Spleen (tissue), 11 donors: Measurements from ENCODE around the gene ARFGEF2. TPM values are rescaled to one million over a fixed set of nuclear protein-coding genes. Genes with fewer than 3 reads are reported as not detected.
A peak's percentile ranks its signal among the peaks of the same experiment; 100 is the strongest.

ENCODE experiments used
- DNase-seq: peaks from one replicate; pipeline ENCODE4 v3.0.0-alpha.2; 2020
- H3K27ac ChIP-seq, 8 donors: fragments of 200-600 bp; sonication (generic) in 7 of 8; 1 replicate in 4 of 8; 2 replicates in 4 of 8; pipeline versions ENCODE4 v1.5.0 to v1.8.0; 2016 to 2021; ENCODE audit warnings: inconsistent platforms in 4 of 8, mild to moderate bottlenecking in 4 of 8, moderate library complexity in 1 of 8
- H3K27me3 ChIP-seq, 7 donors: fragments of 200-600 bp; sonication (generic) in 6 of 7; replicated peaks in 1 of 7; 1 replicate in 4 of 7; 2 replicates in 3 of 7; pipeline versions ENCODE4 v1.5.0 to v1.8.0; 2016 to 2021; ENCODE audit warnings: inconsistent platforms in 3 of 7, mild to moderate bottlenecking in 1 of 7
- H3K36me3 ChIP-seq, 6 donors: fragments of 200-600 bp; sonication (generic) in 5 of 6; 1 replicate in 4 of 6; 2 replicates in 2 of 6; pipeline versions ENCODE4 v1.5.0 to v1.8.0; 2016 to 2021; ENCODE audit warnings: inconsistent platforms in 2 of 6
- H3K4me1 ChIP-seq, 6 donors: fragments of 200-600 bp; sonication (generic) in 5 of 6; 1 replicate in 3 of 6; 2 replicates in 3 of 6; pipeline versions ENCODE4 v1.5.0 to v1.8.0; 2016 to 2021; ENCODE audit warnings: inconsistent platforms in 3 of 6
- H3K4me3 ChIP-seq, 8 donors: fragments of 200-600 bp; sonication (generic) in 7 of 8; 1 replicate in 4 of 8; 2 replicates in 4 of 8; pipeline versions ENCODE4 v1.5.0 to v1.8.0; 2016 to 2021; ENCODE audit warnings: inconsistent platforms in 4 of 8, mild to moderate bottlenecking in 4 of 8, moderate library complexity in 2 of 8
- H3K9me3 ChIP-seq, 8 donors: fragments of 200-600 bp; sonication (generic) in 7 of 8; 1 replicate in 4 of 8; 2 replicates in 4 of 8; pipeline versions ENCODE4 v1.5.0 to v1.8.0; 2016 to 2021; ENCODE audit warnings: inconsistent platforms in 4 of 8
- POLR2A ChIP-seq, 3 donors: fragments of 450-650 bp; IDR thresholded peaks; one replicate each; pipeline ENCODE4 v1.5.1; 2017; ENCODE audit warnings: antibody characterized with exemption in 3 of 3, mild to moderate bottlenecking in 1 of 3
- POLR2AphosphoS5 ChIP-seq, 3 donors: sonication (generic); formaldehyde crosslinking; IDR thresholded peaks; one replicate each; pipeline ENCODE4 v1.5.1; 2017; ENCODE audit warnings: antibody characterized with exemption in 3 of 3
- WGBS, 5 donors: extraction: QIAGEN DNeasy Blood & Tissue Kit in 3 of 5; methylation state at CpG; one replicate each; pipeline versions ENCODE4 v1.1.5 to v1.1.7; 2013 to 2018; 5-methylcytosine and 5-hydroxymethylcytosine counted together
- intact Hi-C: fragments of 100-400 bp; cut with DNase I; formaldehyde crosslinking; loops from one replicate; pipeline ENCODE4 v1.15.0; 2023; ENCODE audit warnings: low total_unique reads
- polyA plus RNA-seq, 3 donors: library from polyadenylated mRNA; stranded (reverse); fragments of 200-250 nt; gene quantifications; one replicate each; pipeline ENCODE4 v1.2.1, GENCODE V29; 2013
- total RNA-seq, 7 donors: library from RNA; depleted of rRNA in 3 of 7; stranded (reverse); fragments of >200 nt in 3 of 7; fragmentation: NEBNext Ultra II Directional in 4 of 7; extraction: Animal tissue kit (Norgen Biotek cat#: 25700) in 4 of 7; gene quantifications; one replicate each; pipeline versions ENCODE4 v1.1.0 to v1.2.1, GENCODE V29; 2016 to 2021
- TF ChIP-seq, protein P1 (sequence below), 11 experiments: fragments of 200-600 bp in 7 of 11; fragments of 450-650 bp in 4 of 11; sonication (generic) in 4 of 11; IDR thresholded peaks in 8 of 11; conservative IDR thresholded peaks in 3 of 11; 1 replicate in 7 of 11; 2 replicates in 4 of 11; pipeline versions ENCODE4 v1.4.0 to v1.8.0; 2016 to 2021; ENCODE audit warnings: antibody characterized with exemption in 11 of 11, inconsistent platforms in 4 of 11, mild to moderate bottlenecking in 1 of 11
- donor health status: healthy with polysubstance abuse.
- donor health status: DM: no; HTN: no; CAD: no; lungs with moderate emphysema.
- donor health status: DM: no; HTN: no; CAD: no.
- donor health status: Bipolar disorder and iron deficiency.
- donor health status: healthy.
- donor health status: DM: no; HTN: no; CAD: no.
- donor health status: DM: yes; HTN: yes; CAD: no.

Gene ARFGEF2
- total and polyA plus RNA-seq, 10 donors: 6.7 to 44.4 (median 40.8) TPM

DNA sequence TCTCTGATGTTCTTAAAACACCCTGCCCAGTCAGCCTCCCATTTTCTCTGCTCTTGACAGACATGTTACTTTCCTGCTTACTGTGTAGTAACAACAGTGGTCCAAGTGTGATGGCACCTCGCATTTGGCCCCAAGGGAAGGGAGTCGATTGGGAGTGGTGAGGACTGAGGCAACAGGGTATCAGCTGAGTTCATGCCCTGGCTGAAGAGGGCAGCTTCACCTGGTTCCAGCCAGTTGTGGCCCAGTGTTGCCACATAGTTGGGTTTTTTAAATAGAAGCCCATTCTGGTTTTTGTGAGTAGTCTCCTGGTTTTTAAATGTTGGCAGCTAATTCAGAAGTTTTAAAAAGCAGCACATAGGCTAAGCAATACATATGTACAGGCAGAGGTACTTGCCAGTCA, 37.2 kb downstream of the ARFGEF2 start:
- peaks cover 0 to 20% (median 0%) of the 10 kb centered on the region in 6 donors for H3K4me1 ChIP-seq
- intact Hi-C loops: no loop called here
- WGBS, 5 donors: 92 to 100% (median 97%) methylated on average over 2 of the region's 2 CpGs
- no peaks in the 10 kb centered on the region for H3K9me3 ChIP-seq
- no peak for DNase-seq
- TF ChIP-seq POLR2AphosphoS5 (IDR thresholded peaks at IDR 0.05) (no peak), POLR2A (IDR thresholded peaks at IDR 0.05) (no peak)
- TF ChIP-seq, protein P1, sequence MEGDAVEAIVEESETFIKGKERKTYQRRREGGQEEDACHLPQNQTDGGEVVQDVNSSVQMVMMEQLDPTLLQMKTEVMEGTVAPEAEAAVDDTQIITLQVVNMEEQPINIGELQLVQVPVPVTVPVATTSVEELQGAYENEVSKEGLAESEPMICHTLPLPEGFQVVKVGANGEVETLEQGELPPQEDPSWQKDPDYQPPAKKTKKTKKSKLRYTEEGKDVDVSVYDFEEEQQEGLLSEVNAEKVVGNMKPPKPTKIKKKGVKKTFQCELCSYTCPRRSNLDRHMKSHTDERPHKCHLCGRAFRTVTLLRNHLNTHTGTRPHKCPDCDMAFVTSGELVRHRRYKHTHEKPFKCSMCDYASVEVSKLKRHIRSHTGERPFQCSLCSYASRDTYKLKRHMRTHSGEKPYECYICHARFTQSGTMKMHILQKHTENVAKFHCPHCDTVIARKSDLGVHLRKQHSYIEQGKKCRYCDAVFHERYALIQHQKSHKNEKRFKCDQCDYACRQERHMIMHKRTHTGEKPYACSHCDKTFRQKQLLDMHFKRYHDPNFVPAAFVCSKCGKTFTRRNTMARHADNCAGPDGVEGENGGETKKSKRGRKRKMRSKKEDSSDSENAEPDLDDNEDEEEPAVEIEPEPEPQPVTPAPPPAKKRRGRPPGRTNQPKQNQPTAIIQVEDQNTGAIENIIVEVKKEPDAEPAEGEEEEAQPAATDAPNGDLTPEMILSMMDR (IDR thresholded peaks at IDR 0.05 in 8 of 11, conservative IDR thresholded peaks at IDR 0.05 in 3 of 11): no peak
- H3K36me3 ChIP-seq: peaks cover 0 to 100% (median 65%) of the 10 kb centered on the region in 6 donors
- H3K4me3 ChIP-seq: no peak overlapping the region
- no peak overlapping the region for H3K27ac ChIP-seq
- H3K27me3 ChIP-seq: no peaks in the 10 kb centered on the region

DNA sequence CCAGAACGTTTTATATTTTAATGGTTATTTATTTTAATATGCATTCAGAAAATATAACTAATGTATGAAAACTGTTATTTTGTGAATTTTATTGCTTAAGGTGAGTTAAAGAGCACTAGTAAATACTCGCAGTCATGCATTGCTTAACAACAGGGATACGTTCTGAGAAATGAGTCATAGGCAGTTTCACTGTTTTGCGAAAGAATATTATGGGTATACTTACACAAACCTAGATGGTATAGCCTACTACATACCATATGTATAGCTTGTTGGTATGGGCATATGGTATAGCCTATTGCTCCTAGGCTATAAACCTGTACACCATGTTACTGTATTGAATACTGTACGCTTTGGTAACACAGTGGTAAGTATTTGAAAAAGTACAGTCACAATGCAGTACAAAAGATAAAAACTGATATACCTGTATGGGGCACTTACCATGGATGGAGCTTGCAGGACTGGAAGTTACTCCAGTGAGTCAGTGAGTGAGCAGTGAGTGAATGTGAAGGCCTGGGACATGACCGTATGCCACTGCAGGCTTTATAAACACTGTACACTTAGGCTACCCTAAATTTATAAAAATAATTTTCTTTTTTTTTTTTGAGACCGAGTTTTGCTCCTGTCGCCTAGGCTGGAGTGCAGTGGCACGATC, 38.5 kb downstream of the ARFGEF2 start:
- intact Hi-C loops: no loop called here
- TF ChIP-seq POLR2AphosphoS5 (IDR thresholded peaks at IDR 0.05) (no peak), POLR2A (IDR thresholded peaks at IDR 0.05) (no peak)
- TF ChIP-seq, protein P1 (IDR thresholded peaks at IDR 0.05 in 8 of 11, conservative IDR thresholded peaks at IDR 0.05 in 3 of 11): no peak
- WGBS, 5 donors: 88 to 93% (median 89%) methylated on average over 9 of the region's 9 CpGs
- Histone ChIP-seq H3K9me3 (no peaks in the 10 kb centered on the region), H3K27me3 (no peaks in the 10 kb centered on the region), H3K36me3 (peaks cover 0 to 100% (median 60%) of the 10 kb centered on the region in 6 donors), H3K27ac (no peak overlapping the region), H3K4me3 (no peak overlapping the region), H3K4me1 (peaks cover 0 to 20% (median 0%) of the 10 kb centered on the region in 6 donors)
- DNase-seq: no peak

DNA sequence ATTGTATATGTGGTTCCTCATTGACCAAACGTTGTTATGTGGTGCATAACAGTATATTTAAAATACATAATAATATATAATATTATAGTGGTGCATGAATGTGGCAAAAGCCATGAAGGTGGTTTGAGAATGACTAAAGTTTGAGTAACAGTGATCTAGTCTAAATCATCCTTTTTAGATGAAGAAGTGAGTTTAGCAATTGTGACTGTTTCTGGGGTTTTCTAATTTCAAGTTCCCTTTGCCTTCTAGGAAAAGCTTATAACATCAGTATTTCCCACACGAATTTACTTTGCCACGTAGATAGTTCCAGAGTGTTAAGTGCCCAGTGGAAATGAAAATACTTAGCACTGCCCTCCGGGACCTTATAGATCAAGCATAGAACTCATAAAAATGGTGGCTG, 40.9 kb downstream of the ARFGEF2 start:
- DNase-seq: no peak
- no peak for TF ChIP-seq POLR2AphosphoS5 (IDR thresholded peaks at IDR 0.05)
- TF ChIP-seq POLR2A (IDR thresholded peaks at IDR 0.05): no peak
- TF ChIP-seq, protein P1 (IDR thresholded peaks at IDR 0.05 in 8 of 11, conservative IDR thresholded peaks at IDR 0.05 in 3 of 11): no peak
- intact Hi-C loops: no loop called here
- H3K9me3 ChIP-seq: no peaks in the 10 kb centered on the region
- H3K27me3 ChIP-seq: no peaks in the 10 kb centered on the region
- WGBS, 5 donors: 79 to 87% (median 83%) methylated on average over 4 of the region's 4 CpGs
- H3K4me1 ChIP-seq: peaks cover 0 to 11% (median 0%) of the 10 kb centered on the region in 6 donors
- no peak overlapping the region for H3K4me3 ChIP-seq
- peaks cover 0 to 100% (median 57%) of the 10 kb centered on the region in 6 donors for H3K36me3 ChIP-seq
- H3K27ac ChIP-seq: no peak overlapping the region

DNA sequence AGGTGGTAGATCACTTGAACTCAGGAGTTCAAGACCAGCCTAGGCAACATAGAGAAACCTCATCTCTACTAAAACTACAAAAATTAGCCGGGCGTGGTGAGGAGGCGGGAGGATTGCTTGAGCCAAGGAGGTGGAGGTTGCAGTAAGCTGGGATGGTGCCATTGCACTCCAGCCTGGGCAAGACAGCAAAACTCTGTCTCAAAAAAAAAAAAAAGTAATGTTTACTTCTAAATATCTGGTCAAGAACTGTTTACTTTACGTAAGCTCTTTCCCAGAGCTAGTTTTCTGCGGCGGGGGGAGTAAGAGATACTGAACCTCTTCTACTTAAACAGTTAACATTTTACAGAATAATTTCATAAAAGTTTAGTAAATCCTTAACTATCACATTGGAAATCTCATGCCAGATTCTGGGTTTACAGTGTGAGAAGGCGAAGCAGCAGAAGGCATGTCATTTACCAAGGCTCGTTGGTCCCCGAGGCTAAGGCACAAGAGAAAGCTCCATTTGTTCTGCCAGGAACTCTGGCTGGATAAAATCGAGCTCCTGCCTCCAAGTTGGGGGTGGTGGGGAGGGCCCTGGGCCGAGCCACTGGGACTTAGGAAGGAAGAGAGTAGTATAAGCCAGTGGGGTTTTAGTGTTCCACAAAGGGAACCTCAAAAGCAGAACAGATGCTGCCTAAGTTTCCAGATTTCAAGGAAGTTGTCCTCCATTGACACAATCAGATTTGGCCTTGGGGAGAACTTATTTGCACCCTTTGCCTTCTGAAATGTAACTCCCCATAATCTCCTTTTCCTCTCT, 41.7 kb downstream of the ARFGEF2 start:
- peaks cover 0 to 100% (median 54%) of the 10 kb centered on the region in 6 donors for H3K36me3 ChIP-seq
- no peak overlapping the region for H3K4me3 ChIP-seq
- WGBS, 5 donors: 84 to 89% (median 87%) methylated on average over 11 of the region's 11 CpGs
- no peak for DNase-seq
- no peaks in the 10 kb centered on the region for H3K9me3 ChIP-seq
- TF ChIP-seq POLR2AphosphoS5 (IDR thresholded peaks at IDR 0.05) (no peak), POLR2A (IDR thresholded peaks at IDR 0.05) (no peak)
- TF ChIP-seq, protein P1 (IDR thresholded peaks at IDR 0.05 in 8 of 11, conservative IDR thresholded peaks at IDR 0.05 in 3 of 11): no peak
- intact Hi-C loops: no loop called here
- H3K27ac ChIP-seq: peak overlapping the region in 2 of 8 donors; percentile 31 to 39
- H3K4me1 ChIP-seq: peaks cover 0 to 5% (median 0%) of the 10 kb centered on the region in 6 donors
- no peaks in the 10 kb centered on the region for H3K27me3 ChIP-seq
